Measurements from ENCODE around the gene MAG. TPM values are rescaled to one million over a fixed set of nuclear protein-coding genes. Genes with fewer than 3 reads are reported as not detected.
"Not testable (repeated sequence)": the region's sequence is repeated elsewhere in the genome, so short reads cannot be mapped to it uniquely, and the experiment has no call there.

Gene MAG
- total RNA-seq, 1 donor = not detected

DNA sequence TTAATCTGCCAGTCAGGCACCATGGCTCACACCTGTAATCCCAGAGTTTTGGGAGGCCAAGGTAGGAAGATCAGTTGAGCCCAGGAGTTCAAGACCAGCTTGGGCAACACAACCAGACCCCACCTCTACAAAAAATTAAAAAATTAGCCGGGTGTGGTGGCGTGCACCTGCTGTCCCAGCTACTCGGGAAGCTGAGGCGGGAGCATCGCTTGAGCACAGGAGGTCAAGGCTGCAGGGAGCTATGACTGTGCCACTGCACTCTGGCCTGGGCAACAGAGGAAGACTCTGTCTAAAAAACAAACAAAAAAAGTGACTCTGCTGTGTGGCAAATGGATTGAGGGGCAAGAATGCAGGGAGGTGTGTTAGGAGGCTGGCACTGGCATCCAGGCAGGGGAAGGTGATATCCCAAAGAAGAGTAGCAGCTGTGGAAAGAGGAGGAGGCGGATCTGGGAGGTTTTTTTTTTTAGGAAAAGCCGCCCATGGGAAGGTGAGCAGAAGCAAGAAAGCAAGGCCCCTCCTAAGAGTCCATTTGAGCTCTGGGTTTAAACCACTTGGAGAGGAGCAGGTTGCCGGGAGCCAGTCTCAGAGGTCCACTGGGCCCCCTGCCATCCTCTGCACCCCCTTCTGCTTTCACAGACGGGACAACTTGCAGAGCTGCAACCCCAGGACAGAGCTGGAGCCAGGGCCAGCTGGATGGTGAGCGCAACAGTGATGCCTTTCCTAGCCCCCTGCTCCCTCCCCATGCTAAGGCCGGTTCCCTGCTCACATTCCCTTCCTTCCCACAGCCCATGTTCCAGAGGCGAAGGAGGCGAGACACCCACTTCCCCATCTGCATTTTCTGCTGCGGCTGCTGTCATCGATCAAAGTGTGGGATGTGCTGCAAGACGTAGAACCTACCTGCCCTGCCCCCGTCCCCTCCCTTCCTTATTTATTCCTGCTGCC, 7.5 kb upstream of the MAG start:
- DNase-seq (ENCODE audit: low read depth) = no peak
- TF ChIP-seq, protein P1, sequence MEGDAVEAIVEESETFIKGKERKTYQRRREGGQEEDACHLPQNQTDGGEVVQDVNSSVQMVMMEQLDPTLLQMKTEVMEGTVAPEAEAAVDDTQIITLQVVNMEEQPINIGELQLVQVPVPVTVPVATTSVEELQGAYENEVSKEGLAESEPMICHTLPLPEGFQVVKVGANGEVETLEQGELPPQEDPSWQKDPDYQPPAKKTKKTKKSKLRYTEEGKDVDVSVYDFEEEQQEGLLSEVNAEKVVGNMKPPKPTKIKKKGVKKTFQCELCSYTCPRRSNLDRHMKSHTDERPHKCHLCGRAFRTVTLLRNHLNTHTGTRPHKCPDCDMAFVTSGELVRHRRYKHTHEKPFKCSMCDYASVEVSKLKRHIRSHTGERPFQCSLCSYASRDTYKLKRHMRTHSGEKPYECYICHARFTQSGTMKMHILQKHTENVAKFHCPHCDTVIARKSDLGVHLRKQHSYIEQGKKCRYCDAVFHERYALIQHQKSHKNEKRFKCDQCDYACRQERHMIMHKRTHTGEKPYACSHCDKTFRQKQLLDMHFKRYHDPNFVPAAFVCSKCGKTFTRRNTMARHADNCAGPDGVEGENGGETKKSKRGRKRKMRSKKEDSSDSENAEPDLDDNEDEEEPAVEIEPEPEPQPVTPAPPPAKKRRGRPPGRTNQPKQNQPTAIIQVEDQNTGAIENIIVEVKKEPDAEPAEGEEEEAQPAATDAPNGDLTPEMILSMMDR (IDR thresholded peaks at IDR 0.05; ENCODE audit: insufficient read depth, low read length) = no peak
- H3K4me3 ChIP-seq (ENCODE audit: low read depth, low read length) = no peak overlapping the region

DNA sequence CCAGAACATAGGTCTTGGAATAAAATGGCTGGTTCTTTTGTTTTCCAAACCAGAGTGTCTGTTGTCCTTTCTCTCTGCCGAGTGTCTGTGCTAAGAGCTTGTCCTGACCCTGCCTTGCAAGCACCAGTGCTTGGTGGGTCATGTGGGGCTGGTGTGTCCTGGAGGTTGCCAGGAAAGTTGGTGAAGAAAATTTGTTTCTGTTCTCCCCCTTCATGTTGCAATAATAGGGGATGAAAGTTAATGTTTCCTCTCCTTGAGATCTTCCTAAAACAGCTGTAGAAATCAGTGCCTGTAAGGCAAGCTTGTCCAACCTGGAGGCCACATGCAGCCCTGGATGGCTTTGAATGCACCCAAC, 6.9 kb upstream of the MAG start:
- DNase-seq (ENCODE audit: low read depth) = no peak
- TF ChIP-seq, protein P1 (IDR thresholded peaks at IDR 0.05; ENCODE audit: insufficient read depth, low read length) = no peak
- H3K4me3 ChIP-seq (ENCODE audit: low read depth, low read length) = no peak overlapping the region

DNA sequence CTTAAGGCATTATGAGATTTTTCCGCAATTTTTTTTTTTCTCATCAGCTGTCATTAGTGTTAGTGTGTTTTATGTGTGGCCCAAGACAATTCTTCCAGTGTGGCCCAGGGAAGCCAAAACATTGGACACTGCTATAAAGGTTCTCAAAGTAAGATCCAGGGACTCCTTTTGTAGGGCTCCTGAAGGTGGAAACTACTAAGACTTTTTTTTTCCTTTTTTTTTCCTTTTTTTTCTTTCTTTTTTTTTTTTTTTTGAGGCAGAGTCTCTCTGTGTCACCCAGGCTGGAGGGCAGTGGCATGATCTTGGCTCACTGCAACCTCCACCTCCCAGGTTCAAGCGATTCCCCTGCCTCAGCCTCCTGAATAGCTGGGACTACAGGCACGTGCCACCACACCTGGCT, 6.5 kb upstream of the MAG start:
- not testable (repeated sequence) for DNase-seq (ENCODE audit: low read depth); H3K4me3 ChIP-seq (ENCODE audit: low read depth, low read length)

DNA sequence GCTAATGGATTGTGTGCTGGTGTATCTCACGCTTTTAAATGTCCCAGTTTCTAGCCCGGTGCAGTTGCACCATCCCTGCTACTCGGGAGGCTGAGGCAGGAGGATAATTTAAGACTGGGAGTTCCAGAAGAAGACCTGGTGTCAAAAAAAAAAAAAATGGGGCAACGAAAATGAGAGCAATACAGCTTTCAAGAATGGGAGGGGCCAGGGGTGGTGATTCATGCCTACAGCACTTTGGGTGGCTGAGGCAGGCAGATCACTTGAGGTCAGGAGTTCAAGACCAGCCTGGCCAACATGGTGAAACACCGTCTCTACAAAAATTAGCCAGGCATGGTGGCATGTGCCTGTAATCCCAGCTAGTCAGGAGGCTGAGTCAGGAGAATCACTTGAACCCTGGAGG, 5.9 kb upstream of the MAG start:
- not testable (repeated sequence) for H3K4me3 ChIP-seq (ENCODE audit: low read depth, low read length); DNase-seq (ENCODE audit: low read depth)

DNA sequence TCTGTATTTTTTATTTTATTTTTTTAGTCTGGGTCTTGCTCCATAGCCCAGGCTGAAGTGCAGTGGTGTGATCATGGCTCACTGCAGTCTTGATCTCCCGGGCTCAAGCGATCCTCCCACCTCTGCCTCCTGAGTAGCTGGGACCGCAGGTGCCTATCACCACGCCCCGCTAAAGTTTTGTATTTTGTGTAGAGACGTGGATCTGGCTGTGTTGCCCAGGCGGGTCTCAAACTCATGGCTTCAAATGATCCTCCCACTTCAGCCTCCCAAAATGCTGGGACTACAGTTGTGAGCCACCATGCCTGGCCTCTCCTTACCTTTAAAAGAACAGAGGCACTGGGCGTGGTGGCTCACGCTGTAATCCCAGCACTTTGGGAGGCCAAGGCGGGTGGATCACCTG, 4.2 kb upstream of the MAG start:
- no peak overlapping the region for H3K4me3 ChIP-seq (ENCODE audit: low read depth, low read length)
- TF ChIP-seq, protein P1 (IDR thresholded peaks at IDR 0.05; ENCODE audit: insufficient read depth, low read length) = no peak
- no peak for DNase-seq (ENCODE audit: low read depth)

DNA sequence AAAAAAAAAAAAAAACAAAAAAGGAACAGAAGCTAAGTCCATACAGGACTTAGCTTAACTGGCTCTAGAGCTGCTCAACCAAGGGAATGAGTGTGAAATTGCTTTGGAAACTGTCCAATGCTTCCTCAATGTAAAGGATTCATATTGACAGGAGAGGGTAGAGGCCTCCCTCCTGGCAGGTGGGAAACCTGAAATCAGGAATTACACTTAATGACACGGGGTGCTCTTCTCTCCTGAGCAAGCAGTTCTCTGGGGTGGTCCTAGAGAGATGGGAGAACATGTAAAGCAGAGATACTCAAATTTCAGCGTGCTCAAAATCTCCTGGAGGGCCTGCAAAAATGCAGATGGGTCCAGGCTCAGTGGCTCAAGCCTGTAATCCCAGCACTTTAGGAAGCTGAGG, 3.6 kb upstream of the MAG start:
- TF ChIP-seq, protein P1 (IDR thresholded peaks at IDR 0.05; ENCODE audit: insufficient read depth, low read length) = no peak
- no peak overlapping the region for H3K4me3 ChIP-seq (ENCODE audit: low read depth, low read length)
- no peak for DNase-seq (ENCODE audit: low read depth)

DNA sequence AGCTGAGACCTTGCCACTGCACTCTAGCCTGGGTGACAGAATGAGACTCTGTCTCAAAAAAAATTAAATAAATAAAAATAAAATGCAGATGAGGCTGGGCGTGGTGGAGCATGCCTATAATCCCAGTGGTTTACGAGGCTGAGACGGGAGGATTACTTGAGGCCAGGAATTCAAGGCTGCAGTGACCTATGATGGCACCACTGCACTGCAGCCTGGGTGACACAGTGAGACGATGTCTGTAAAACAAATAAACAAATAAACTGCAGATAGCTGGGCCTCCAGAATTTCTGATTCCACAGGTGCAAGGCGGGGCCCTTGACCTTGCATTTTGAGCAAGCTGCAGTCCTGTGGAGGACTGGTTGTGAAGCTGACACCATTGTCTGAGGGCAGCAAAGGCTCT, 3.1 kb upstream of the MAG start:
- TF ChIP-seq, protein P1 (IDR thresholded peaks at IDR 0.05; ENCODE audit: insufficient read depth, low read length) = no peak
- no peak for DNase-seq (ENCODE audit: low read depth)
- H3K4me3 ChIP-seq (ENCODE audit: low read depth, low read length) = no peak overlapping the region
